BLaER1 (cell line): ENCODE results near the gene RUSF1.

Experiments used
- H3K27ac ChIP-seq: shearing (Covaris generic); formaldehyde crosslinking; 2 replicates; pipeline ENCODE4 v1.8.1; 2022
- H3K27me3 ChIP-seq: shearing (Covaris generic); formaldehyde crosslinking; 2 replicates; pipeline ENCODE4 v1.8.1; 2022
- H3K36me3 ChIP-seq: shearing (Covaris generic); formaldehyde crosslinking; 2 replicates; pipeline ENCODE4 v1.8.1; 2022
- H3K4me1 ChIP-seq: shearing (Covaris generic); formaldehyde crosslinking; 2 replicates; pipeline ENCODE4 v1.8.1; 2022
- H3K4me2 ChIP-seq: shearing (Covaris generic); formaldehyde crosslinking; 2 replicates; pipeline ENCODE4 v1.8.1; 2022
- H3K4me3 ChIP-seq: shearing (Covaris generic); formaldehyde crosslinking; 2 replicates; pipeline ENCODE4 v1.8.1; 2022
- H3K9ac ChIP-seq: shearing (Covaris generic); formaldehyde crosslinking; 2 replicates; pipeline ENCODE4 v1.8.1; 2022
- H3K9me3 ChIP-seq: shearing (Covaris generic); formaldehyde crosslinking; 2 replicates; pipeline ENCODE4 v1.8.1; 2022
- H4K20me1 ChIP-seq: shearing (Covaris generic); formaldehyde crosslinking; 2 replicates; pipeline ENCODE4 v1.8.1; 2022
- Cebpa-rat ChIP-seq: shearing (Covaris generic); IDR thresholded peaks from 2 replicates; pipeline ENCODE4 v1.8.1; 2022

The RUSF1 gene

GRCh38 chr16:31480851-31481536 is 27.2 kb downstream of the RUSF1 start:
- Histone ChIP-seq H3K27me3 (no peaks in the 10 kb centered on the region), H4K20me1 (no peaks in the 10 kb centered on the region), H3K9ac (no peak overlapping the region), H3K9me3 (no peaks in the 10 kb centered on the region), H3K4me1 (peaks cover 48% of the 10 kb centered on the region), H3K4me3 (no peak overlapping the region), H3K4me2 (peak overlapping the region; percentile 45), H3K36me3 (no peaks in the 10 kb centered on the region), H3K27ac (no peak overlapping the region)
- TF ChIP-seq Cebpa-rat = no peak

- Histone ChIP-seq H3K4me3 (no peak overlapping the region), H3K9ac (no peak overlapping the region), H3K4me2 (no peak overlapping the region), H4K20me1 (no peaks in the 10 kb centered on the region), H3K36me3 (0 out of 2 replicates have a peak, but pooled peaks cover 4% of the 10 kb centered on the region), H3K27me3 (no peaks in the 10 kb centered on the region), H3K9me3 (no peaks in the 10 kb centered on the region), H3K27ac (no peak overlapping the region), H3K4me1 (peaks cover 47% of the 10 kb centered on the region)
- TF ChIP-seq Cebpa-rat = no peak
These were observed 28.4 kb downstream of the RUSF1 start for GRCh38 chr16:31479751-31480150.

GRCh38 chr16:31478956-31479355 is 29.2 kb downstream of the RUSF1 start:
- Histone ChIP-seq H3K9ac (no peak overlapping the region), H3K4me3 (no peak overlapping the region), H3K36me3 (0 out of 2 replicates have a peak, but pooled peaks cover 4% of the 10 kb centered on the region), H3K27ac (no peak overlapping the region), H3K27me3 (no peaks in the 10 kb centered on the region), H4K20me1 (no peaks in the 10 kb centered on the region), H3K4me2 (no peak overlapping the region), H3K9me3 (no peaks in the 10 kb centered on the region), H3K4me1 (peaks cover 50% of the 10 kb centered on the region)
- TF ChIP-seq Cebpa-rat = no peak

- Histone ChIP-seq H3K36me3 (0 out of 2 replicates have a peak, but pooled peaks cover 4% of the 10 kb centered on the region), H3K4me1 (peaks cover 62% of the 10 kb centered on the region), H3K4me3 (peak overlapping the region; percentile 75), H3K9ac (peak overlapping the region; percentile 79), H4K20me1 (no peaks in the 10 kb centered on the region), H3K9me3 (no peaks in the 10 kb centered on the region), H3K27me3 (no peaks in the 10 kb centered on the region), H3K27ac (peak overlapping the region; percentile 78), H3K4me2 (peak overlapping the region; percentile 99)
- TF ChIP-seq Cebpa-rat = no peak
These were observed 30.7 kb downstream of the RUSF1 start for GRCh38 chr16:31477220-31478216.

GRCh38 chr16:31476303-31477219 is 31.6 kb downstream of the RUSF1 start:
- Histone ChIP-seq H3K27me3 (no peaks in the 10 kb centered on the region), H3K36me3 (0 out of 2 replicates have a peak, but pooled peaks cover 4% of the 10 kb centered on the region), H3K9me3 (no peaks in the 10 kb centered on the region), H3K9ac (peak overlapping the region; percentile 79), H3K4me1 (peaks cover 66% of the 10 kb centered on the region), H3K4me2 (peak overlapping the region; percentile 99), H3K27ac (peak overlapping the region; percentile 78), H3K4me3 (peak overlapping the region; percentile 75), H4K20me1 (no peaks in the 10 kb centered on the region)
- no peak for TF ChIP-seq Cebpa-rat

- Histone ChIP-seq H4K20me1 (no peaks in the 10 kb centered on the region), H3K4me2 (peak overlapping the region; percentile 99), H3K4me1 (peaks cover 69% of the 10 kb centered on the region), H3K4me3 (peak overlapping the region; percentile 75; the same call in 1 of the 2 replicates), H3K27me3 (no peaks in the 10 kb centered on the region), H3K27ac (no peak overlapping the region), H3K36me3 (0 out of 2 replicates have a peak, but pooled peaks cover 4% of the 10 kb centered on the region), H3K9me3 (no peaks in the 10 kb centered on the region), H3K9ac (no peak overlapping the region)
- no peak for TF ChIP-seq Cebpa-rat
These were observed 32.3 kb downstream of the RUSF1 start for GRCh38 chr16:31475946-31476302.

GRCh38 chr16:31474773-31475738 is 33.1 kb downstream of the RUSF1 start:
- Histone ChIP-seq H3K4me2 (0 out of 2 replicates have a peak overlapping the region, but pooled peaks have one; percentile 99), H3K4me1 (peaks cover 71% of the 10 kb centered on the region), H3K4me3 (no peak overlapping the region), H3K9ac (no peak overlapping the region), H4K20me1 (no peaks in the 10 kb centered on the region), H3K27me3 (no peaks in the 10 kb centered on the region), H3K27ac (no peak overlapping the region), H3K36me3 (0 out of 2 replicates have a peak, but pooled peaks cover 4% of the 10 kb centered on the region), H3K9me3 (no peaks in the 10 kb centered on the region)
- no peak for TF ChIP-seq Cebpa-rat

- no peak overlapping the region for H3K9ac ChIP-seq
- no peak overlapping the region for H3K27ac ChIP-seq
- H3K4me3 ChIP-seq = no peak overlapping the region
- 0 out of 2 replicates have a peak, but pooled peaks cover 4% of the 10 kb centered on the region for H3K36me3 ChIP-seq
- H4K20me1 ChIP-seq = no peaks in the 10 kb centered on the region
- TF ChIP-seq Cebpa-rat = no peak
- no peaks in the 10 kb centered on the region for H3K27me3 ChIP-seq
- no peaks in the 10 kb centered on the region for H3K9me3 ChIP-seq
- H3K4me2 ChIP-seq = no peak overlapping the region
- H3K4me1 ChIP-seq = peaks cover 66% of the 10 kb centered on the region
These were observed 33.9 kb downstream of the RUSF1 start for GRCh38 chr16:31474173-31474714.
